Measurements from ENCODE around the gene HPS3. TPM values are rescaled to one million over a fixed set of nuclear protein-coding genes. Genes with fewer than 3 reads are reported as not detected.
"Not testable (repeated sequence)": the region's sequence is repeated elsewhere in the genome, so short reads cannot be mapped to it uniquely, and the experiment has no call there.

The HPS3 gene
- total RNA-seq, 1 donor from 2014 or later, result 5.2 TPM

DNA sequence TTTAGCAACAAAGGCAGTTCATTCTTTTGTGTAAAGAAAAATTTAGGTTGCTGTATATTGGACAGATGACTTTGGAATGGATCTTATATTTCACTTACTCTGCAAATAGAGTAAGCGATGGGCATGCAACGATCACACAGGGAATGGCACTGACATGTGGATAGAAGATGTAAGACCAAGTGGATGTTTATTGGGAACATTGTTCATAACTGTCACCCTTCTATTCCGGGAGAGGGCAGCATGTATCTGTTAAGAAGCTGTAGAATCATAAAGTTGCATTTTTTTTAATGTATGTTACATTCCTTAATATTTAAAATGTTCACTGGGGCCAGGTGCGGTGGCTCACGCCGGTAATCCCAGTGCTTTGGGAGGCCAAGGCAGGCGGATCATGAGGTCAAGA, 41.2 kb downstream of the HPS3 start:
- DNase-seq (no peak), ATAC-seq (ENCODE audit: poor library complexity) (no peak)
- intact Hi-C loops (cut with DNase I), result no loop called here

DNA sequence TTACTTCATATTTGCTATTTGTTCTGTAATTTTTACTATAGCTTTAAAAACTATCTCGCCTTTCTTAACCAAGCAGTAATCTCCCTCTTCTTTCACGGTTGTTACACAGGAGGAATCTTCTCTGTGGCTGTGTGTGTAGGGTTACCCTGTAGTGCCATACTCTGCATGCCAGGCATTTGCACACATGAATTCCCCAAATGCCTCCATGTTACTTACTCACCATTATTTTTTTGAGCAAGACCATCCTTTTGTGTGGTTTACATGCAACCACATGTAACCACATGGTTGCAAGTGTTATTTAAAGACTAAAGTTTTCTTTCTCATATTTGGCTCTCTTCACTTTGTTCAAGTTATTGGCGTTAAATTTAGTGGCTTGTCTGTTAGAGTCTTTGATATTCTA, 45.5 kb downstream of the HPS3 start:
- intact Hi-C loops (cut with DNase I), result no loop called here
- no peak for ATAC-seq (ENCODE audit: poor library complexity)
- no peak for DNase-seq

DNA sequence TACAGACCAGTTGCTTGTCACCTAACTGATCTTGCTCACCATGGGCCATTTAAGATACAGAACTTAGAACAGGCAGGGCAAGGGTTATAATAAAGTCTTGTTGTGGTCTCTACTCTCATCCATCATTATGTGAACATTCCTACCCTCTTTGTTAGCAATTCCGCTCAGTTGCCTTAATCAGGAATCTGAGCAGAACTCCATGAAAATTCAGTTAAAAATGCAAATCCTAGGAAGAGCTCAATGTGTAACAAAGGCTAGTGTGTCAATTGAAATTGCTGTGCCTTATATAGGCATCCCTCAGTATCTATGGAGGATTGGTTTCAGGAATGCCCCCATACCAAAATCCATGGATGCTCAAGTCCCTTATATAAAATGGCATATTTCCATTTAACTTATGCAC, 47.7 kb downstream of the HPS3 start:
- DNase-seq (no peak), ATAC-seq (ENCODE audit: poor library complexity) (no peak)
- intact Hi-C loops (cut with DNase I), result no loop called here

DNA sequence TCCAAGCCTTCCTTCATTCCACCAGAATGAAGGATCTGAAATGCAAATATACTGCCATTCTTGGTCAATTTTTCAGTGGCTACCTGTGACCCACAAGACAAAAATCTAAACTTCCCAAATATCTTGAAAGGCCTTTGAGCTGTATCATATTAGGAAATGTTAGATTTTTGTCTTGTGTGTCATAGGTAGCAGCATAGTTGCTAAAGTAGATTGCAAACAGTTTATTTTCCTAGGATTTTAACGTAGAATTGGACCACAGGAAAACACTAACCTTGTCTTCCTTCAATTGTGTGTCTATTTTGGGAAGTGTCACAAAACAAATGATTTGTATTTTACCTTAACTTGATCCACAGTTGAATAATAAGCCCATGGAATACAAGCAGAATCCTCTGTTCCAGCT, 49.8 kb downstream of the HPS3 start:
- DNase-seq (no peak), ATAC-seq (ENCODE audit: poor library complexity) (no peak)
- intact Hi-C loops (cut with DNase I), result no loop called here

DNA sequence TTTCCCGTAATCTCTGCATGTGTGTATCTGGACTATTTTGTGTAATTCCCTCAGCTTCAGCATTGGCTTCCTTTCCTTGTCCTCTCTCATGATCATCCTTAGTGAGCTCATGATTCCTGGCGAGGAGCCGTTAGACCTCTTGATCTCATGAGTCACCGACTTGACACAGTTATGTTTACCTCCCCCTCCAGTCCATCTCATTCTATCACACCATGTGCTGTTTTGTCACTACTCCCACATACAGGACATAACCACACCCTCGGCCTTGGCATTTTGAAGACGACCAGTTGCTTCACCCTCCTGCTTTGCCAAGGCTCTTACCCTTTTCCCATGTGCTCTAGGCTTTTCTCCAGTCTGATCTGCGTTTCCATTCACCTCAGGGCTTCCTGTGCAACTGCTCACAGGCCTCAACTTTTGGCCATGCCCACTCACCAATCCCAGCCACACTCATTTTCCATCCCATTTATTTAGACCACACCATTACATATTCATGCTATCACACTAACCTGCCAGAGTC, 50.7 kb downstream of the HPS3 start:
- DNase-seq (peak; percentile 80), ATAC-seq (ENCODE audit: poor library complexity) (peak; percentile 96)
- intact Hi-C loops (cut with DNase I), result no loop called here

DNA sequence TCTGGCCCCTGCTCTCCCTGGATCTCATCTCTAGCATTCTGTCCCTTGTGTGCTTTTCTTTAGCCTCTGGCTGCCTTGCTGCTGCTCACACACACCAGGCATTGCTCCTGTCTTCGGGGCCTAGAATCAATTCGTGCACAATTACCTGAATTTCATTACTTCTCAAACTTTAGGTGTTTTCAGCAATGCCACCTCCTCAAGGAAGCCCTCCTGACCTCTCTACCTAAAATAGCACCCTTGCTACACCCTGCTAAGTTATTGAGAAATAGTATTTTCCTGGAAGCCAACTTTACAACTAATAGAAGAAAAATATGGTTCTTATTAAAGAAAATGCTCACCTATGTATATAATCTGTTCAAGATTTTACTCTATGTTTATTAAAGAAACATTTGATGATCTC, 51.7 kb downstream of the HPS3 start:
- no peak for DNase-seq
- intact Hi-C loops (cut with DNase I), result no loop called here
- no peak for ATAC-seq (ENCODE audit: poor library complexity)

DNA sequence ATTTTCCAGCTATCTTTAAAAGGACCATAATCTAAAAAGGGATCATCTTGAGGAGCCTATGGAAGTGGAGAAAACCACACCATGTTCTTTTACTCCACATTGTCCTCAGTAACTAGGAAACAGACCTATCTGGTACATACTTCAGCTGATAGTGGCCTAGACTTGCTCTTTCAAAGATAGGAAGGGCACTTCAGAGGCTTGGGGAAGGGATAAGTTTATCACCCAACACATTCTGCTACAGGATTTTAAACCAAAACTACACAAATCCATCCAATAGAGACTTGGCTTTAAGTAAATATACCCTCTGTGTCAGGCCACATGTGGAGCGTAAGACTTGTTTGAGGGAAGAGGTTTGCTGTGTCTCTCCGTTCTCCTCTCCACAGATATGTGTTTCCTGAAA, 56.8 kb downstream of the HPS3 start:
- ATAC-seq (ENCODE audit: poor library complexity) (no peak), DNase-seq (no peak)
- intact Hi-C loops (cut with DNase I), result no loop called here

DNA sequence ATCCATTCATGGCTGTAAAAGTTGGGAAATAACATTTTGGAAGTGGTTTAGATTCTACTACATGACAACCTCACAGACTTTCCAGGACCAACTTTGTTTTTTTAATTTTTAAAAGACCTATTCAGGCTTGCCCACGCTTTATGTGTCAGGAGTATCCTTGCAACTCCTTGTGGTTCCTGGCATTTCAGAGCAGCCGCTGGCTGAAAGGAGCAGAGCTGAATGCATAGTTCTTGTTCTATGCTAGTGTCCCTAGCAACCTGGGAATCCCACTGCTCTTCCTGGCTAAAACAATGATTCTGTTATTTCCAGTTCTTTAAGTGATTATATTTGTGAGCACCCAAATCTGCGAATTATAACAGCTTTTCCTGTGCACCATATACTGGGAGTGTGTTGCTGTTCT, 57.3 kb downstream of the HPS3 start:
- DNase-seq, result no peak
- intact Hi-C loops (cut with DNase I), result no loop called here
- no peak for ATAC-seq (ENCODE audit: poor library complexity)

DNA sequence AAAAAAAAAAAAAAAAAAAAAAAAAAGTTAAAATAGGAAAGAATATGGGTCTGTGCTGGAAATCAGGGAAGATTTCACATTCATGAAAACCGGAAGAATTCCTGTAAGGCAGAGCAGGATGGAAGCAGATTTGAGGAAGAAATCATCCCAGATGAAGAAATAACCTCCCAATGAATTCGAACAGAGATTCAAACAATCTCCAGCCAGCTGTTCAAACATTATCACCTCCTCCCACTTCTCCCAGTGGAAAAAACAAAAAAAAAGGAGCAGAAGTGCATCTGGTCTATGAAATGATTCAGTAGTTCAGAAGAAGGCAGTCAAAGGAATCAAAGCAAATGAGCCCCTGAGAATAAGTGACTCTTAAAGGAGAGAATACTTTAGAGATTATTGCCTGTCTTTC, 59.1 kb downstream of the HPS3 start:
- intact Hi-C loops (cut with DNase I), result no loop called here
- DNase-seq (no peak), ATAC-seq (ENCODE audit: poor library complexity) (peak; percentile 20)

DNA sequence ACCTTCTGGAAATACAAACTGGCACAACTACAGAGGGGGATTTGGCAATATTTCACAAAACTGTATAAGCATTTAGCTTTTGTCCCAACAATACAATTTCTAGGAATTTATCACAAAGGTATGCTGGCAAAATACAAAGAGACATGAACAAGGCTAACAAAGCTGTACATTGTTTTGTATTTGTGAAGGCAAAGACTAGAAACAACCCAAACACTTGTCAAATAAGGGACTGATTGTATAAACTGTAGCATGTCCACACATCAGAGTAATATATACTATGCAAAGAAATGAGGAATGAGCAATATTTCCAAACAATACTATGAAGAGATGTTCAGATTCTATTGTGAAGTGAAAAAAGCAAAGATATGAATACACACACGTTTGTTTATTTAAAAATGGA, 65.8 kb downstream of the HPS3 start:
- intact Hi-C loops (cut with DNase I), result no loop called here
- ATAC-seq (ENCODE audit: poor library complexity) (no peak), DNase-seq (no peak)

DNA sequence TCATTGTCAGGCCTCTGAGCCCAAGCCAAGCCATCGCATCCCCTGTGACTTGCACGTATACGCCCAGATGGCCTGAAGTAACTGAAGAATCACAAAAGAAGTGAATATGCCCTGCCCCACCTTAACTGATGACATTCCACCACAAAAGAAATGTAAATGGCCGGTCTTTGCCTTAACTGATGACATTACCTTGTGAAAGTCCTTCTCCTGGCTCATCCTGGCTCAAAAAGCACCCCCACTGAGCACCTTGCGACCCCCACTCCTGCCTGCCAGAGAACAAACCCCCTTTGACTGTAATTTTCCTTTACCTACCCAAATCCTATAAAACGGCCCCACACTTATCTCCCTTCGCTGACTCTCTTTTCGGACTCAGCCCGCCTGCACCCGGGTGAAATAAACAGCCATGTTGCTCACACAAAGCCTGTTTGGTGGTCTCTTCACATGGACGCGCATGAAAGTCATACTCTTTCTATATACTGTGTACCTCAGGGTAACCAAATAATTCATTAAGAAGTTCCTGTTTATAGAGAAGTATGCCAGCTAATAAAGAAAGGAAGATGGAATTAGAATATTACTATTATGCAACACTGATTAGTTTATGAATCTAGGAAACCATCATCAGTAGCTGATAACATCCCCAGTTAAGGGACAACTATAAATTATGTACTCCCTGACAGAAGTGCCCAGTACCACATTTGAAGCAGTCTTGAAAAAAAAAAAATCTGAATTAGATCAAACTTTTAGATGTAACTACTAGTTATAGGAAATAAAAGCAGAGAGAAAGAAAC, 67.6 kb downstream of the HPS3 start:
- ATAC-seq (ENCODE audit: poor library complexity); intact Hi-C loops (cut with DNase I); DNase-seq: not testable (repeated sequence)

DNA sequence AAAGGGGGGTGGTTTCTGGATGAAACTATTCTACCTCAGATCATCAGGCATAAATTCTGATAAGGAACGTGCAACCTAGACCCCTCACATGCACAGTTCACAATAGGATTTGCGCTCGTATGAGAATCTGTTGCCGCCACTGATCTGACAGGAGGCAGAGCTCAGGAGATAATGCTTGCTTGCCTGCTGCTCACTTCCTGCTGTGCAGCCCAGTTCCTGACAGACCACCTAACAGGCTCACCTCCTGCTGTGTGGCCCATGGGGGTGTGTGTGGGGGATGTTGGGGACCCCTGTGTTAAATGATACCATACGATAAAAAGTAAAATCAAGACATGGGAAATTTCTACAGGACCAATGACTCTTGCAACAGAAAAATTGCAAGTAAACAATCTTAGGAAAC, 68.2 kb downstream of the HPS3 start:
- intact Hi-C loops (cut with DNase I), result no loop called here
- DNase-seq (no peak), ATAC-seq (ENCODE audit: poor library complexity) (no peak)

DNA sequence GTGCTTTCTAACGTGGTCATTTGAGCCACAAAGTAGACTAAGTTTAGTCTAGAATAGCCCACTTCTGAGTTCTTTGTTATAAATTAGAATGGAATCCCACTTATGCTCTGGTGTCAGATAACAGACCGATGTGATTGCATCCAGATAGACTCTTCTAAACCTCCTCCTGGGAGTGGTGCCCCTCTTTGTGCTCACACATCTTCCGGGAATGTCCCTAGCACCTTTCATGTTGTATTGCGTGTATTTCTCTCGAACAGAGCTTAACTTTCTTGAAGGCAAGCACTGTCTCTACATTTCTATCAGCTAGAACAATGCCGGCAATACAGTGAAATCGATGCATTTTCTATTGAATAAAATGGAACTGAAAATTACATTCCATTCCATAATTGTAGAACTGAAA, 69.2 kb downstream of the HPS3 start:
- ATAC-seq (ENCODE audit: poor library complexity), result no peak
- intact Hi-C loops (cut with DNase I), result no loop called here
- no peak for DNase-seq

DNA sequence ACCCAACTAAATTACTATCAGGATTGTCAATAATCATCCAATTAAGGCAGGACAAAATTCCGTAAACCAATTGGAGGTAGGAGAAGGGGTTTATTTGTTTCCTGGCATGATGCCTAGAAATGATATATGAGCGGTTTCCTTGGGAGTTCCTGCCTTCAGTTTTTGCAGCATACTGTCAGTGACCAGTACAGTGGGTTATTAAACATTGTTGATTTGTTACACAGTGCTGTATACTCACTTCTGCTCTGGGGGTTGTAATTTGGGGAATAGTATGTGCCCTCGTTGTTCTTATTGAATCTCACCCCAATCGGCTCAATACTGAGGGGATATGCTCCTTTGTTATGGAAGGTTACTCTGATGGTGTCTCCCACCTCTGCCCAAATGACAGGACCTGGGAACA, 70.0 kb downstream of the HPS3 start:
- ATAC-seq (ENCODE audit: poor library complexity) (no peak), DNase-seq (no peak)
- intact Hi-C loops (cut with DNase I), result no loop called here

DNA sequence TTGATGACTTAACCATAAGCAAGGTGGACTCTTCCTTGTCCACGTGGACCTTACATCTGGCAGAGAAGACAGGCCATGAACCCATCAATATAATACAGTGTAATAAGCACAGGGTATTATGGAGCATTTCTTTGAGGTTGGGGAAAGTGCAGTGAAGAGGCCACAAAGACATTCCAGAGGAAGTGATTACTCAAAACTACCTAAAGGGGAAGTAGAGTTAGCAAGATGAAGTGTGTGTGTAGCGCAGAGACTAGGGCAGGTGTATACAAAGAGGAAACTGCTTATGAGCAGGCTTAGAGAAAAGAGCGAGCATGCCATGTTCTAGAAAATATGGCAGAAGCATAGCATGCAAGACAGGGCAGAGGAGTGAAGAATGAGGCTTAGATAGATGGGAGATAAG, 74.3 kb downstream of the HPS3 start:
- no peak for DNase-seq
- intact Hi-C loops (cut with DNase I), result no loop called here
- ATAC-seq (ENCODE audit: poor library complexity), result no peak

DNA sequence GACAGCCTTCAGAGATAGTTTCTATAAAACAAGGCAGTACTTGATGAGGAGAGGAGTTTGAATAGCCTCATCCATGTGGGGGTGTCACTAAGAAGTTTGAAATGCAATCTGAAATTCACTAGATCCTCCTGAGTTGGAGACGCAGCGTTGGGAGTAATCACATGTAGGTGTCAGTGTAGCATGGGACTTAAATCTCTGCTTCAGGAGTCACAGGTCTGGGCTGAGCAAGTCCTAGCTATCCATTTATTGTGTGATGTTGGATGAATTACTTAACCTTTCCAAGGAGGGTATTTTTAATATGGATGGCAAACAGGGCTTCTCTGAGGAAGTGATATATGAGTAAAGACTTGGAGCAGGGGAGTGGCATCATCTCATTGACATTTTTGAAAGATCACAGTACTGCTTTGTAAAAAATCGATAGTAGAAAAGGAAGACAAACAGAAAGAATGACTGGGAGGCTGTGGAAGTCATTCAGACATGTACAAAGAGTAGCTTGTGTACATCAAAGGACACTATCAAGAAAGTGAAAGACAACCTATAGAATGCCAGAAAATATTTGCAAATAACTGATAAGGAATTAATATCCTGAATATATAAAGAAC, 75.1 kb downstream of the HPS3 start:
- no peak for ATAC-seq (ENCODE audit: poor library complexity)
- intact Hi-C loops (cut with DNase I), result no loop called here

DNA sequence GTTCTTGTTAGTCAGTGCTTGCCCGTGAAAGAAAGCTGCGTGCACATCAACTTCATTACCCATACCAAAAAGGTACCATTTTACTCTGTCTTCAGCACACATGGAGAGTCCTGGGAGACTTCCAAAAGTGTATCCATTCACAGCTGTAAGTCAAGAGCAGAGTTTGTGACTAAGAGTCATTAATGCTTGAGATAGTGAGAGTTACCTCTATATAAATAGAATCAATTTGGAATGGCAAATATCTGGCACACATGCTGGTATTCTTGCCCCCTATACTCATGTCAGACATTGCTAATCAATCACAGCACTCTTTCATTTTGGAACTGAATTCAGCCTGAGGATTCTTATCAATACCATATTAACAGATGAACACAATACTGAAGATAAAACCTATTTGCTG, 78.0 kb downstream of the HPS3 start:
- intact Hi-C loops (cut with DNase I), result no loop called here
- DNase-seq (no peak), ATAC-seq (ENCODE audit: poor library complexity) (no peak)

More for the DNA sequence above, 75.1 kb downstream of the HPS3 start:
- DNase-seq, result no peak

DNA sequence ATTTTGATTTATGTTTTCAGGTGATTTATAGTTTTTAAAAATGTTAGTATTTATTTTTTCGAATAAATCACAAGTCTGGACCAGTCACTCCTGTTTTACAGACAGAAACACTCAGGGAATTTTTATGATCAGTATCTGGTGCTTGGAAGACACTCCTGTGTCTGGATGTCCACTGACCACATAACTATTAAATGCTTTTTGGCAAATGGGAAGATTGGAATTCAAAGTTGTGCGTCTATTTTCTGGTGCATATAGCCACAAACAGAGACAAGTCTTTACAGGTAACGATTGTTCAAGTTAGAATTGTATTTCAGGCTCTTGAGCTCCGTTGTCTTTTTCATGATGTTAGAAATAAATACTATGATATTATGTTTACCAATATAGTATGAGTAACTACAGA, 80.0 kb downstream of the HPS3 start:
- DNase-seq (no peak), ATAC-seq (ENCODE audit: poor library complexity) (no peak)
- intact Hi-C loops (cut with DNase I), result no loop called here

DNA sequence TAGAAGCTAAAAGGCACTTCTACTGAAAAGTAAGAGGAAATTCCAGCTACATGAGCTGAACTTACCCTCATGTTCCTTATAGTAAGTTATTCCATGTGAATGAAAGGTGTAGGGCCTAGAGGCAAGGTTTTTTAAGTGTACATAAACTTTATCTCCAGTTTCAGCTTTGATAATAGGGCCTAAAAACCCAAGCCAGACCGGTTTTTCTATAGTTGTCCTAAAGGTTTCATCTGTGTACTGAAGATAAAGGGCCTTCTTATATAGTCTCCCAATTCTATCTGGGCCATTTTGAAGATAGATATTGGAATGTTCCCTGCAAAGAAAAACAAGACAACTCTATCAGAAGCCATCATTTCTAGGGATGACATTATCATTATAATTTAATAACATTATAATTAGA, 82.9 kb downstream of the HPS3 start:
- intact Hi-C loops (cut with DNase I), result no loop called here
- ATAC-seq (ENCODE audit: poor library complexity), result no peak
- DNase-seq, result no peak

DNA sequence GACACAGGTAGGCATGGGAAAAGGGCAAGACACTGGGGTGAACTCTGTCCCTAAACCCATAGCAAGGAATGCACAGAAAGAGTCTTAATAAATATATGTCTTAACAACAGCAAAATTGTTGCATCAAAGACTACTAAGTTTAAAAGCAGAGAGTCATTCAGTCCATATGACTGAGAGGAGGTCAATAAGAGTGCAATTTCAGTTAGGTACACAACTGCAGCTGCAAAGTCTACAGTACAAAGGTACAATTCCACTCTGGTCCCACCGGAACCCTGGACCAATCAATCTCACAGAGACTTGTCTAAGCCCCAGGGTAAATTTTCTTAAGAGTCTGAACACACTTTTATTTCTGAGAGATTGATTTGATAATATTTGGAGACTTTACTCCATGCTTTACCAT, 85.3 kb downstream of the HPS3 start:
- DNase-seq, result no peak
- intact Hi-C loops (cut with DNase I), result no loop called here
- ATAC-seq (ENCODE audit: poor library complexity), result no peak

DNA sequence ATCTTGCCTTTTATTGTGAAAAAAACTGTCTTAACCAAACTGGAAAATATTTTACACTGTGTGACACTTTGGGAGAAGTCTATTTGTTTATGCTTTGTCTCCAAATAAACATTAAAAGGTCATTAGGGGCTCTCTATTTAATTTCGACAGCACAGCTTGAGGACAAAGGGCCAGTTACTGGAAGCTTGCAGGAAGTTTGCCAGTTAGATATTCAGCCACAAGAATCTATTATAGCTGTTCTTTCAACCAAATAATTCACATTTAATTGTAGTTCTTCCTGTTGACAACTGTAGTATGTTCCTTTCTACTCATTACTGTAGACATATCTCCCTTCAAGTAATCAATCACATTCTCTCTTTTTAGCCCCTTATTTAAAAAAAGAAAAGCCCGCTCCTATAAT, 86.1 kb downstream of the HPS3 start:
- DNase-seq (no peak), ATAC-seq (ENCODE audit: poor library complexity) (no peak)
- intact Hi-C loops (cut with DNase I), result no loop called here

Measured in Right ventricle myocardium superior (tissue), 1 donor.